ENCODE measurements around the gene KPNA1. TPM values are rescaled to one million over a fixed set of nuclear protein-coding genes. Genes with fewer than 3 reads are reported as not detected.

KPNA1 gene
- total and polyA plus RNA-seq, 7 experiments from 2014 or later = 39.8 to 70.2 (median 53.1) TPM

GRCh38 chr3:122488262-122488973 lies 26.3 kb downstream of the KPNA1 start:
- no peak overlapping the region for H3K4me3 ChIP-seq (ENCODE audit: low read length)
- H3K9me3 ChIP-seq (ENCODE audit: control insufficient read depth in 2 of 3, low read length in 3 of 3) = no peaks in the 10 kb centered on the region
- DNase-seq (peak in 7 of 9 donors; percentile 18 to 52 (median 36)), ATAC-seq (peak; percentile 73)
- intact Hi-C loops (cut with micrococcal nuclease) = loop anchor here in 1 of 2 donors (2.0 kb wide), 1 partner anchor 14 kb away; no protein-coding TSS in a partner anchor
- H3K27ac Mint-ChIP-seq = peak overlapping the region in 7 of 9 donors; percentile 39 to 88 (median 62)
- H3K4me1 ChIP-seq (ENCODE audit: control insufficient read depth in 2 of 2, insufficient read depth in 2 of 2, low read length in 2 of 2) = no peaks in the 10 kb centered on the region
- no peaks in the 10 kb centered on the region for H3K27me3 ChIP-seq (ENCODE audit: control insufficient read depth in 2 of 2, insufficient read depth in 2 of 2, low read length in 2 of 2)
- H3K27ac ChIP-seq (ENCODE audit: low read depth, low read length) = no peak overlapping the region
- peaks cover 16 to 70% (median 48%) of the 10 kb centered on the region in 7 donors for H3K4me1 Mint-ChIP-seq
- no peaks in the 10 kb centered on the region for H3K9me3 Mint-ChIP-seq
- POLR2A ChIA-PET = interaction anchor here (1.5 kb wide), 1 partner anchor 25 kb away, joined by 3 read pairs; no protein-coding TSS in a partner anchor
- CTCF ChIA-PET = no interaction called here
- no peak overlapping the region for H3K4me3 Mint-ChIP-seq
- peaks cover 0 to 9% (median 3%) of the 10 kb centered on the region in 3 experiments for H3K36me3 ChIP-seq (ENCODE audit: control insufficient read depth in 2 of 3, insufficient read depth in 3 of 3, low read length in 3 of 3)
- H3K36me3 Mint-ChIP-seq = peaks cover 0 to 49% (median 33%) of the 10 kb centered on the region in 5 donors
- no peaks in the 10 kb centered on the region for H3K27me3 Mint-ChIP-seq

- CTCF ChIA-PET = no interaction called here
- Mint-ChIP-seq H3K4me1 (peaks cover 16 to 77% (median 60%) of the 10 kb centered on the region in 7 donors), H3K27ac (peak overlapping the region in 1 of 9 donors; percentile 41), H3K27me3 (no peaks in the 10 kb centered on the region), H3K4me3 (no peak overlapping the region), H3K36me3 (peaks cover 0 to 42% (median 17%) of the 10 kb centered on the region in 5 donors), H3K9me3 (no peaks in the 10 kb centered on the region)
- DNase-seq (no peak), ATAC-seq (no peak)
- Histone ChIP-seq H3K4me3 (ENCODE audit: low read length) (no peak overlapping the region), H3K27me3 (ENCODE audit: control insufficient read depth in 2 of 2, insufficient read depth in 2 of 2, low read length in 2 of 2) (no peaks in the 10 kb centered on the region), H3K36me3 (ENCODE audit: control insufficient read depth in 2 of 3, insufficient read depth in 3 of 3, low read length in 3 of 3) (no peaks in the 10 kb centered on the region), H3K27ac (ENCODE audit: low read depth, low read length) (no peak overlapping the region), H3K9me3 (ENCODE audit: control insufficient read depth in 2 of 3, low read length in 3 of 3) (no peaks in the 10 kb centered on the region), H3K4me1 (ENCODE audit: control insufficient read depth in 2 of 2, insufficient read depth in 2 of 2, low read length in 2 of 2) (peaks cover 0 to 6% of the 10 kb centered on the region in 2 donors)
- intact Hi-C loops (cut with micrococcal nuclease) = no loop called here
- POLR2A ChIA-PET = interaction anchor here (0.6 kb wide), 1 partner anchor 23 kb away, joined by 3 read pairs; no protein-coding TSS in a partner anchor
Observed at GRCh38 chr3:122484985-122485384, 29.8 kb downstream of the KPNA1 start.

- intact Hi-C loops (cut with micrococcal nuclease) = no loop called here
- CTCF ChIA-PET = no interaction called here
- no peaks in the 10 kb centered on the region for H3K9me3 Mint-ChIP-seq
- DNase-seq (no peak), ATAC-seq (no peak)
- no peak overlapping the region for H3K4me3 Mint-ChIP-seq
- H3K4me1 Mint-ChIP-seq = peaks cover 14 to 65% (median 55%) of the 10 kb centered on the region in 7 donors
- H3K27ac Mint-ChIP-seq = no peak overlapping the region
- H3K9me3 ChIP-seq (ENCODE audit: control insufficient read depth in 2 of 3, low read length in 3 of 3) = no peaks in the 10 kb centered on the region
- H3K36me3 ChIP-seq (ENCODE audit: control insufficient read depth in 2 of 3, insufficient read depth in 3 of 3, low read length in 3 of 3) = no peaks in the 10 kb centered on the region
- no peak overlapping the region for H3K4me3 ChIP-seq (ENCODE audit: low read length)
- no peaks in the 10 kb centered on the region for H3K27me3 ChIP-seq (ENCODE audit: control insufficient read depth in 2 of 2, insufficient read depth in 2 of 2, low read length in 2 of 2)
- peaks cover 3 to 44% (median 17%) of the 10 kb centered on the region in 5 donors for H3K36me3 Mint-ChIP-seq
- H3K27ac ChIP-seq (ENCODE audit: low read depth, low read length) = no peak overlapping the region
- no peaks in the 10 kb centered on the region for H3K27me3 Mint-ChIP-seq
- POLR2A ChIA-PET = no interaction called here
- H3K4me1 ChIP-seq (ENCODE audit: control insufficient read depth in 2 of 2, insufficient read depth in 2 of 2, low read length in 2 of 2) = peaks cover 0 to 6% of the 10 kb centered on the region in 2 donors
Observed at GRCh38 chr3:122481390-122481789, 33.3 kb downstream of the KPNA1 start.

- intact Hi-C loops (cut with micrococcal nuclease) = loop anchor here in 1 of 2 donors (1.0 kb wide), 1 partner anchor 10 kb away; no protein-coding TSS in a partner anchor
Observed at GRCh38 chr3:122476532-122476931, 38.2 kb downstream of the KPNA1 start.

GRCh38 chr3:122475316-122475715 lies 39.4 kb downstream of the KPNA1 start:
- H3K4me1 Mint-ChIP-seq = peaks cover 22 to 86% (median 84%) of the 10 kb centered on the region in 7 donors
- intact Hi-C loops (cut with micrococcal nuclease) = no loop called here
- Histone ChIP-seq H3K27me3 (ENCODE audit: control insufficient read depth in 2 of 2, insufficient read depth in 2 of 2, low read length in 2 of 2) (no peaks in the 10 kb centered on the region), H3K4me1 (ENCODE audit: control insufficient read depth in 2 of 2, insufficient read depth in 2 of 2, low read length in 2 of 2) (peaks cover 7% of the 10 kb centered on the region in 2 donors), H3K27ac (ENCODE audit: low read depth, low read length) (no peak overlapping the region), H3K4me3 (ENCODE audit: low read length) (no peak overlapping the region), H3K9me3 (ENCODE audit: control insufficient read depth in 2 of 3, low read length in 3 of 3) (no peaks in the 10 kb centered on the region), H3K36me3 (ENCODE audit: control insufficient read depth in 2 of 3, insufficient read depth in 3 of 3, low read length in 3 of 3) (no peaks in the 10 kb centered on the region)
- ChIA-PET CTCF (no interaction called here), POLR2A (interaction anchor here (1.0 kb wide), 1 partner anchor 10 kb away, joined by 3 read pairs; no protein-coding TSS in a partner anchor)
- peaks cover 3 to 49% (median 21%) of the 10 kb centered on the region in 5 donors for H3K36me3 Mint-ChIP-seq
- no peak overlapping the region for H3K27ac Mint-ChIP-seq
- H3K4me3 Mint-ChIP-seq = peak overlapping the region in 1 of 10 donors; percentile 36
- no peak for DNase-seq
- no peak for ATAC-seq
- no peaks in the 10 kb centered on the region for H3K27me3 Mint-ChIP-seq
- peaks cover 0 to 2% (median 0%) of the 10 kb centered on the region in 11 donors for H3K9me3 Mint-ChIP-seq

More at GRCh38 chr3:122476532-122476931, 38.2 kb downstream of the KPNA1 start:
- POLR2A ChIA-PET = no interaction called here
- Mint-ChIP-seq H3K27ac (no peak overlapping the region), H3K4me3 (peak overlapping the region in 1 of 10 donors; percentile 36), H3K9me3 (peaks cover 0 to 2% (median 0%) of the 10 kb centered on the region in 11 donors), H3K36me3 (peaks cover 3 to 53% (median 23%) of the 10 kb centered on the region in 5 donors), H3K4me1 (peaks cover 20 to 80% (median 79%) of the 10 kb centered on the region in 7 donors), H3K27me3 (no peaks in the 10 kb centered on the region)
- Histone ChIP-seq H3K27me3 (ENCODE audit: control insufficient read depth in 2 of 2, insufficient read depth in 2 of 2, low read length in 2 of 2) (no peaks in the 10 kb centered on the region), H3K4me3 (ENCODE audit: low read length) (no peak overlapping the region), H3K9me3 (ENCODE audit: control insufficient read depth in 2 of 3, low read length in 3 of 3) (no peaks in the 10 kb centered on the region), H3K4me1 (ENCODE audit: control insufficient read depth in 2 of 2, insufficient read depth in 2 of 2, low read length in 2 of 2) (peaks cover 0 to 7% of the 10 kb centered on the region in 2 donors), H3K36me3 (ENCODE audit: control insufficient read depth in 2 of 3, insufficient read depth in 3 of 3, low read length in 3 of 3) (no peaks in the 10 kb centered on the region), H3K27ac (ENCODE audit: low read depth, low read length) (no peak overlapping the region)
- CTCF ChIA-PET = no interaction called here
- DNase-seq (no peak), ATAC-seq (no peak)

GRCh38 chr3:122469659-122470058 lies 45.1 kb downstream of the KPNA1 start:
- no peaks in the 10 kb centered on the region for H3K9me3 Mint-ChIP-seq
- Histone ChIP-seq H3K36me3 (ENCODE audit: control insufficient read depth in 2 of 3, insufficient read depth in 3 of 3, low read length in 3 of 3) (peaks cover 0 to 2% (median 0%) of the 10 kb centered on the region in 3 experiments), H3K9me3 (ENCODE audit: control insufficient read depth in 2 of 3, low read length in 3 of 3) (no peaks in the 10 kb centered on the region), H3K4me3 (ENCODE audit: low read length) (no peak overlapping the region), H3K4me1 (ENCODE audit: control insufficient read depth in 2 of 2, insufficient read depth in 2 of 2, low read length in 2 of 2) (peaks cover 7 to 25% of the 10 kb centered on the region in 2 donors), H3K27me3 (ENCODE audit: control insufficient read depth in 2 of 2, insufficient read depth in 2 of 2, low read length in 2 of 2) (no peaks in the 10 kb centered on the region), H3K27ac (ENCODE audit: low read depth, low read length) (no peak overlapping the region)
- H3K4me1 Mint-ChIP-seq = peaks cover 28 to 74% (median 69%) of the 10 kb centered on the region in 7 donors
- peaks cover 4 to 26% (median 14%) of the 10 kb centered on the region in 5 donors for H3K36me3 Mint-ChIP-seq
- H3K27me3 Mint-ChIP-seq = no peaks in the 10 kb centered on the region
- POLR2A ChIA-PET = interaction anchor here (0.8 kb wide), 1 partner anchor 67 kb away, joined by 3 read pairs; no protein-coding TSS in a partner anchor
- H3K4me3 Mint-ChIP-seq = peak overlapping the region in 9 of 10 donors; percentile 4 to 60 (median 45)
- DNase-seq = peak in 5 of 9 donors; percentile 0 to 36 (median 19)
- CTCF ChIA-PET = no interaction called here
- ATAC-seq = peak; percentile 44
- intact Hi-C loops (cut with micrococcal nuclease) = loop anchor here in 1 of 2 donors (10.0 kb wide), 1 partner anchor 45 kb away; the partner anchor contains the start of gene KPNA1
- H3K27ac Mint-ChIP-seq = peak overlapping the region in 5 of 9 donors; percentile 43 to 74 (median 70)
